GM19372 (cell line): Measurements from ENCODE around the gene ARHGEF4.
A peak's percentile ranks its signal among the peaks of the same experiment; 100 is the strongest.

ENCODE experiments used
- ATAC-seq: cut with Tn5 transposase; IDR thresholded peaks from one replicate; pipeline ENCODE4 v1.9.1; 2021; ENCODE audit warnings: mild to moderate bottlenecking, low read depth, moderate library complexity; ENCODE audit not compliant: unreplicated experiment

ARHGEF4 gene

GRCh38 chr2:130836501-130837174 is at the start of gene ARHGEF4:
Gene ARHGEF4 (plus strand): TSS chr2:130836914. CDS start chr2:130836954, 40 bp downstream.
- ATAC-seq, result peak; percentile 70

DNA sequence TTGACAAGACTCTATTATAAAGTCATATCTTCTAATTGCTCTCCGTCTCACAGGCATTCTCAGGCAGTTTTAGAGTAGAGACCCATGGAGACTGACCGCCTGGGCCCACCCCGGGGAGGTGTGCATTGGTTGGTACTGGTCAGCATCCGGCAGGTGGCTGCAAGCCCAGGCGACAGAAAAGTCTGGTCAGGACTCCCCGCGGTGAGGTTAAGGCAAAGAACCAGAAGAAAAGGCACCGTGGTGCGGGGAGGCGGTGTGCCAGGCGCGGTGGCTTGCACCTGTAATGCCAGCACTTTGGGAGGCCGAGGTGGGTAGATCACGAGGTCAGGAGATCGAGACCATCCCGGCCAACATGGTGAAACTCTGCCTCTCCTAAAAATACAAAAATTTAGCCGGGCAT is 48.9 kb upstream of the ARHGEF4 start:
- no peak for ATAC-seq

DNA sequence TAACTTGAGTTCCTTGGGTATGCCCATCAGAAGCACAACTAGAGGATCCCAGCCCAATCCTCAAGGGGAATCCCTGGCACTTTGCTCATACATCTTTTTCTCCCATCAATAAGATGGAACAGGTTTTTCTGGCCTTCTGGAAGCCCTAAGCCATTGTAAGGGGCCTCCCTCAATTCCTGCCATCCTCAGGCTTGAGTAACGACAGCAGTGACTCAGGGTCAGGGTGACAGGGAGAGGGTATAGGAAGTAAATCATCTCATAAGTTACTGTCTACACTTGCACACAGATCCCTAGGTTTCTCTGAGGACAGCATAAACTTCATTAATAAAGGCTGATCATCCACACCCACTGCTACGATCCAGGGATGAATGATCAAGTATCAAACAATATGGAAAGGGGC is 46.4 kb upstream of the ARHGEF4 start:
- ATAC-seq, result no peak

- ATAC-seq, result no peak
These were observed 45.7 kb upstream of the ARHGEF4 start for GRCh38 chr2:130790804-130791616.

DNA sequence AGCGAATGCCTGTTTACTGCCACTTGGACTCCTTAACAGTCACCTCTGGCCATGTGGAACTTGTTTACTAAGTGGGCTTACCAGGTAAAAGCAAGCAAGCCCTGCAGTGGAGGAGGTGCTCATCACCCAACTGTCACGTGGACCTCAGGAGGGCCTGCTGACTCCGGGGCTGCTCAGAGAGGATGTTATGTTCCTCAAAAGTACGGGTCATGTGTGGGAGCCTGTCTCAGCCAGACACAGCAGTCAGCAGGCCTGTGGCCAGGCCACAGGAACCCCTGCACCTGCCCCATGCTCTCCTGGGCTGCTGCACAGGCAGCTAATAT is 45.1 kb upstream of the ARHGEF4 start:
- ATAC-seq, result no peak

- ATAC-seq, result no peak
These were observed 41.3 kb upstream of the ARHGEF4 start for GRCh38 chr2:130795431-130795830.

DNA sequence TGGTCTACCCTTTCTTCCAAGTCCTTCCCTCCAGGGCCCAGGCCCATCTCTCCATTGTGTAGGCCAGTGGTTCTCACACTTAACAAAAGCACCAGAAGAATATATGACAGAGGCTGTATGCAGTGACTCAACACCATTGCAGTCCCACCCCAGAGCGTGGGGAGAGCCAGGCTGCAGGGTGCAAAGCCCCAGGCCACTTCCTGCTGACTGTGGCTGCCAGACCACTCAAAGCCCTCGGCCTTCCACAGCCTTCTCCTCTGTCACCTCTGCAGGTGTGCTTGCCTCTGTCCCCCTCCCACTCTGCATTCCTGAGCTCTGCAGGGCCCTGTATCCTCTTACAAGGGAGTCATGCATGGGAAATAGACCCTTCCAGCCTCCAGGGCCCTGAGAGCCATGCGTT is 40.4 kb upstream of the ARHGEF4 start:
- ATAC-seq, result no peak

GRCh38 chr2:130797493-130798435 is 39.0 kb upstream of the ARHGEF4 start:
- ATAC-seq, result peak; percentile 90

DNA sequence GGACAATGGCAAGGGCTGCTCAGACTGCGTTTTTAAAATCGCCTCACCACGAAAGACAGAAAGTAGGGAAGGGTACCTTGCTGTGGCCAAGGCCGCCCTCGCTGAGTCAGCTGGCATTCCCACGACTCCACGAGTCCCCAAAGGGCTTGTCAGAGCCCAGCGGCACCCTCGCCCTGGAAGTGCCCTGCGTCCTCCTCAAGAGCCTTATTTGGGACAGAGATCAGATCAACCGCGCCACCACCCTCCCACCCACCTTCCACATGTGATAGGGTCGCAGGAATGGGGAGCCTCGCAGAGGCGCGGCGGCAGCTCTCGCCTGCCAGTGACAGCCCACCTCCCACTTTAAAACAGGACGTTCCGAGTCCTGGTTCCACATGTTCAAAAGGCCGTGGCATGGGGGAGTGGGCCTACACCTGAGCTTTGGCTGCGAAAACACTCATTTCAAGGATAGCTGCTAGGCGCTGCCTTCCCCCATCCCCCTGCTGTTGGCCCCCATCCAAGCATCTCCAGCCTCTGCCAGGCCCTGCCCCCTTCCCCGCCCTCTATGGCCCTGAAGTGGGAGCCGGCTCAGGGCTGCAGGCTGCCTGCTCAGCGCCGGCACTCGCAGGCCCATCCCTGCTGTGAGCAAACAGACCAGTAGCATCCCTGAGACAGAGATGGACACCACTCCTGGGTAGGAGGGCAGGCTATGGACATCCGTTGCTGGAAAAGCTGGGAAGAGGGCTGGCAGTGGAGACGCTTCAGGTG is 38.1 kb upstream of the ARHGEF4 start:
- ATAC-seq, result no peak

DNA sequence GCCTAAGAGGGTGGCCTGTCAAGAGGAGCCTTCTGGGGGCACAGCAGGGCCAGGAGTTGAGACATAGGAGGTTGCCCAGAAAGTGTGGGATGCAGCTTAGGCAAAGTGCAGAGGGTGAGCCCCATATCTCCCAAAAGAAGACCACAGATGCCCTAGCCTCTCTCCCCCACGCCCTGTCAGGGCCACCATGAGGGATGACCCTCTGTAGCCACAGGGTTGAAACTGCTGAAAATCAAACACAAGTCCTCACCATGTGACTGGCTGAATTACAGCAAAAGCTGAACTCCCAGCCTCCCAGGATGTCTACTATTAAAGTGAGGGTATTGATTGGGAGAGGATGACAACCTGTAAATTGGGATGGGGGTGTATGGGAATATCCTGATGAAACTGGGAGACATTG is 37.4 kb upstream of the ARHGEF4 start:
- no peak for ATAC-seq

GRCh38 chr2:130805613-130806012 is 31.1 kb upstream of the ARHGEF4 start:
- ATAC-seq, result no peak

DNA sequence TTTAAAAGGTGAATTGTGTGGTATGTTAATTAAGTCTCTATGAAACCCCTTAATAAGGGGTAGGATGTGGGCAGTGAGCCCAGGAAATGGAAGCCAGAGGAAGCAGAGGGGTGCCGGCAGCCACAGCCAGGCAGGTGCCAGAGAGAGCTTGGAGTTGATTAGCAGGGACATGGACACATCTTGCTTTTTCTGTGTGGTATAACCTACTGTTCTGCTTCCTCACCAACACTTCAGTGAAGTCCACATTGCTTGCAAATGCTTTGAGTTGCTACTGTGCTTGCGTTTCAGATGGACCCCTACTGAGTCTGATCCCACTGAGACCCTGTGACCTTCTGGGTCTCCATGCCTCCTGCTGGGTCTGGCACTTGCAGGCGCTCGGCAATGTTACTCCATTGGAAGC is 30.3 kb upstream of the ARHGEF4 start:
- no peak for ATAC-seq

- no peak for ATAC-seq
These were observed 28.9 kb upstream of the ARHGEF4 start for GRCh38 chr2:130807659-130808385.

DNA sequence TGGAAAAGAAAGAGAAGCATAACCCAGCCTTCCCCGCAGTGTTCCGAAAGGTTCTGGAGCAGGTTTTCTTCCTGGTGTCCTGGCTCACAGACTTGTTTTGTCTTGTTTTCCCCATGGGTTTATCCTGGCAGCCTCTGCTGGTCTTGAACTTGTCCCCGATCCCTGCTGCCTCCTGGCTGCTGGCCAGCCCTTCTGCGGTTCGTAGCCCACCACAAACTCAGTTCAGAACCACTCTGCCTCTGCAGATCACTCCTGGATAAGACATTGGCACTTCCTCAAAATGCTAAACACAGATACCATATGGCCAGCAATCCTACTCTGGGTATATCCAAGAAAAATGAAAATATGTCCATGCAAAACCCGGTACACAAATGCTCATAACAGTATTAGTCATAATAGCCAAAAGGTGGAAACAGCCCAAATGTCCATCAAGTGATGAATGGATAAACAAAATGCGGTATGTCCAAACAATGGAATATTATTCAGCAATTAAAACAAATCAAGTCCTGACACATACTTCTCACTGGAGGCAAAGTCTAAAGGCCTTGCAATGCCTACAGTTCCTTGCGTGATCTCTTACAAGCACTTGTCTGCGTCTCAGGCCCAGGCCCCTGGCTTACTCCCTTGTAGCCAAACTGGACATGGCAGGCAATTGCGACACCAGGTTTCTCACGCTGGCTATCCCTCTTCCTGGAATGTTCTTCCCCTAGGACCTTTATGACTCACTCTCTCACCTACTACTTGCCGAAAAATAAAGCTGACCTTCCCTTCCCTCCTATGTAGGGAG is 28.0 kb upstream of the ARHGEF4 start:
- ATAC-seq, result no peak

DNA sequence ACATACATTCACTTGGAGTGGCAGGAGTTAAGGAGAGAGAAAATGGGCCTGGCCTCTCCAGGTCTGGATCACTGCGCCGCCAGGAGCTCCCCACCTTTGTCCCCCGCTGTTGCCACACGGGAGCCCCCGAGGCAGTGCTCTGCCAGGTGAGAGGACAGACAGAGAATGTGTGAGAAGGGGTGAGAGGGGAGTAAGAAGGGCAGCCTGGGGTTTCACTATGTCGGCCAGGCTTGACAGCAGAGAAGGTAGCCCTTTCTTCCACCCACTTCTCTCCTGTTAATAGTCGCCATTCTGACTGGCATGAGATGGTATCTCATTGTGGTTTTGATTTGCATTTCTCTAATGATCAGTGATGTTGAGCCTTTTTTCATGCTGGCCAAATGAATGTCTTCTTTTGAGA is 26.2 kb upstream of the ARHGEF4 start:
- no peak for ATAC-seq

GRCh38 chr2:130813722-130814121 is 23.0 kb upstream of the ARHGEF4 start:
- no peak for ATAC-seq

DNA sequence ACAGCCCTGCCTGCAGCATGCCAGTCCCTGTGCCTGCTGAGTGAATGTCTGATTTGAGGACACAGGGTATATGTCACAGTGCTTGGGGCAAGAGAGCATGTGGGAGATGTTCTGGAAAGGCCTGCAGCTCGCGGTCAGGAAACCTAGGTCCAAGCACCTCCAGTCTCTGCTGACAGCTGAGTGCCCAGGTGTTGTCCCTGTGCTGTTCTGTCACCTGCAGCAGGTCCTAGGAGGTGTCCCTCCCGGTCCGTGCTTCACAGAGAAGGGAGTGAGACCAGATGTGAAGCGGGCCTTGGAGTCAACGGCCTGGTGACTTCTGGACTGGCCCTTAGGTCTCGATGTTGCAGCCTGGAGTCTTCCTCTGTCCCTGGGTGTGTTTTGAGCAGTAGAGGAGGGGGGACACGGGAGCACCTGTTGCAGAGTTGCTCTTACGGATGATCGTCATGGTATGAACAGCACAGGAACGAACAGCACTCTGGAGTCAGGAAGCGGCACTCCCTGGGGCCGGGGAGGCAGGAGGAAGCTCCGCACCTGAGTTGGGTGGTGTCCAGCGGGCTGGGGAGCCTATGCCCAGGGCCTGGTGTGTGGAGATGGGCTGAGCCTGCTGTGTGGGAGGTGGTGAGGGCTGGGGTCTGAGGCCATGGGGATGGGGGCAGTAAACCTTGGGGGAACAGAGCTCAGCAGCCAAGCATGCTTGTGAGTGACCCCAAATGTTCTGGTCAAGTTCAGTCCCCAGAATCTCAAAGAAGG is 21.6 kb upstream of the ARHGEF4 start:
- no peak for ATAC-seq

DNA sequence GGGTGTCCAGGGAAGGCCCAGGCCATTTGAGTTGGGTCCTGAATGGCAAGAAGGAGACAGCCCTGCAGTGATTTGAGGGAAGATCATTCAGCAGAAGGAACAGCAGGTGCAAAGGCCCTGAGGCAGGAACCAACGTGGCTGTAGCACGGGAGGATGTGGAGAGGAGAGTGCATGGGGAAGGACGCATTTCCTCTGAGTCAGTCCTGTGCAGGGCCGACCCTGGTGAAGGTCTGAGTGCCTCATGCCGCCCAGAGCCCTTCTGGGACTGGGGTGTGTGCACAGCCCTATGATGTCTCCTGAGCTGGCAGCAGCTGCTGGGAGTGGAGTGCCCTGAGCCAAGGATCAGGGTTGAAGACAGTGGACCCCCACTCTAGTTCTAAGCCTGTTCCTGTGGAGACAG is 17.9 kb upstream of the ARHGEF4 start:
- no peak for ATAC-seq
